HG03558 (cell line): ENCODE measurements around the gene CFHR1.

Experiments
- ATAC-seq: cut with Tn5 transposase; IDR thresholded peaks from one replicate; pipeline ENCODE4 v1.9.1; 2021; ENCODE audit warnings: moderate number of reproducible peaks; ENCODE audit not compliant: unreplicated experiment; ENCODE audit errors: extremely low read depth

The CFHR1 gene

GRCh38 chr1:196873385-196873784 lies 53.9 kb downstream of the CFHR1 start:
- no peak for ATAC-seq

DNA sequence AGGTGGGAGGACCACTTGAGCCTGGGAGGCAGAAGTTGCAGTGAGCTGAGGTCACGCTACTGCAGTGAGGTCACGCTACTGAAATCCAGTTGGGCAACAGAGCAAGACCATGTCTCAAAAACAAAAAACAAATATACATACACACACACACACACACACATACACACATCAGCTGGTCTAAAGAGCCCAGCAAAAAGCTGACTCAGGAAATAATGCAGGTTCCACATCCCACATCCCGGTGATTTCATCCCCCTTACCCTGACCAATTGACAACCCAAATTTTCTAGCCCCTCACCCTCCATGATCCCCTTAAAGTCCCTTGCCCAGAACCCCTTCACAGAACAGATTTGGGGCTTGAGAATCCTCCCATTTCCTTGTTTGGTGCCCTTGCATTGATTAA lies 56.4 kb downstream of the CFHR1 start:
- no peak for ATAC-seq

GRCh38 chr1:196877964-196878363 lies 58.4 kb downstream of the CFHR1 start:
- no peak for ATAC-seq
